Measurements from ENCODE around the gene GPHA2. TPM values are rescaled to one million over a fixed set of nuclear protein-coding genes. Genes with fewer than 3 reads are reported as not detected.

GPHA2 gene
- polyA plus RNA-seq, 2 donors, result not detected

DNA sequence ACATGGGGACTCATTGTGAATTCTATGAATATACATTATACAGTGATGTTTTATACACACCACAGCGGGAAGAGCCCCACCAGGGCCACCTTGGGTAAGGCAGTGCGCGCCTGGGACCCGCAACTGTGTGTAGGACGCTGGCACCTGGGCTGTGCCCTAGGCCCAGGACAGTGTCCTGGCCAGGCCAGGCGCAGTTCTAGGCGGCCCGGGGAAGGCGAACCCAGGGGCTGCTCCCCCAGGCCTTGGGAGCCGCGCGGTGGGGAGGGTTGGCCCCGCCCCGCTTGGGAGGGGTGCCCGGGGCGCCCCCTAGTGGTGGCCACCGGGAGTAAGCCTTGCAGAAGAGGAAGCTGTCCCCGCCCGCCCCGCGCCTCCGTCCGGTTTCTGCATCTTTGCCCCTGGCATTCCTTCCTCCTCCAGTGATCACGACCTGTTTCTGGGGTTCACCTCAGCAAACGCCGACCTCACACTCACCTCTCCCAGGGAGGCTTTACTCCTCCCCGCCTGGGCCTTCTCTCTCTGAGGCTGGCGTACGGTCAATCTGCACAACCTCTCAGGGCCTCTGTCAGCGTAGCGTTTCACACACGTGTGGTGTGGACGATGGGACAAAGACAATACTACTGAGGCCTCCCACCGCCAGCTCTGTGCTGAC lies 47.8 kb downstream of the GPHA2 start:
- peak overlapping the region in 1 of 2 donors; percentile 69 for H3K27ac ChIP-seq (ENCODE audit: low read depth in 2 of 2, low read length in 1 of 2)
- no peaks in the 10 kb centered on the region for H3K27me3 ChIP-seq (ENCODE audit: control insufficient read depth in 1 of 2, insufficient read depth in 2 of 2, low read length in 2 of 2)
- WGBS, 2 donors, result 12% methylated on average over 33 to 34 of the region's 34 CpGs
- H3K4me1 ChIP-seq (ENCODE audit: control insufficient read depth in 2 of 2, insufficient read depth in 2 of 2, low read length in 1 of 2), result peaks cover 0 to 2% of the 10 kb centered on the region in 2 donors
- H3K36me3 ChIP-seq (ENCODE audit: control insufficient read depth in 2 of 2, insufficient read depth in 2 of 2, low read length in 1 of 2), result no peaks in the 10 kb centered on the region
- no peak overlapping the region for H3K4me3 ChIP-seq (ENCODE audit: low read depth in 1 of 2, low read length in 2 of 2)
- no peaks in the 10 kb centered on the region for H3K9me3 ChIP-seq (ENCODE audit: control insufficient read depth in 2 of 2, insufficient read depth in 1 of 2, low read depth in 1 of 2, low read length in 1 of 2)

DNA sequence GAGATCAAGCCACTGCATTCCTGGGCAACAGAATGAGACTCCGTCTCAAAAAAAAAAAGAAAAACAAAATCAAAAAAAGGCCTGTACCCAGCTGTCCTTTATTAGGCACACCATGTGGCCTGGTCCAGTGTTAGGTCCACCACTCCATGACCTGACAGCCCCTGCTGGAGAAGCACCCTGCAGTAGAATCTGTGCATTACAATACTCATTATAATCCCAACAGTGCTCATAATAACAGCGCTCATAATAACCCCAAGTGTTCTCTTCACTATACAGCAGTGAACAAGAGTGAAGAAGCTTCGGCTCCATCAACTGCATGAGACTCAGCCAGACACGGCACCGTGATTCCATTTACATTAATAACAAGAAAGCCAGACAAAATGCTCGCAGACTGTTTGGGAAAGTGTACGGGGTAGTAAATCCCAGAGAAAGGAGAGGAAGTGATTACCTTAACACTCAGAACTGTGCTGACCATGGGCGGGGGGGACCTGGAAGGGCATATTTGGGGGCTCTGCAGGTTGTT lies 48.4 kb downstream of the GPHA2 start:
- no peaks in the 10 kb centered on the region for H3K9me3 ChIP-seq (ENCODE audit: control insufficient read depth in 2 of 2, insufficient read depth in 1 of 2, low read depth in 1 of 2, low read length in 1 of 2)
- H3K4me1 ChIP-seq (ENCODE audit: control insufficient read depth in 2 of 2, insufficient read depth in 2 of 2, low read length in 1 of 2), result peaks cover 0 to 2% of the 10 kb centered on the region in 2 donors
- H3K27ac ChIP-seq (ENCODE audit: low read depth in 2 of 2, low read length in 1 of 2), result no peak overlapping the region
- H3K36me3 ChIP-seq (ENCODE audit: control insufficient read depth in 2 of 2, insufficient read depth in 2 of 2, low read length in 1 of 2), result no peaks in the 10 kb centered on the region
- 67 to 77% methylated on average over 8 of the region's 8 CpGs for WGBS, 2 donors
- no peaks in the 10 kb centered on the region for H3K27me3 ChIP-seq (ENCODE audit: control insufficient read depth in 1 of 2, insufficient read depth in 2 of 2, low read length in 2 of 2)
- H3K4me3 ChIP-seq (ENCODE audit: low read depth in 1 of 2, low read length in 2 of 2), result no peak overlapping the region

DNA sequence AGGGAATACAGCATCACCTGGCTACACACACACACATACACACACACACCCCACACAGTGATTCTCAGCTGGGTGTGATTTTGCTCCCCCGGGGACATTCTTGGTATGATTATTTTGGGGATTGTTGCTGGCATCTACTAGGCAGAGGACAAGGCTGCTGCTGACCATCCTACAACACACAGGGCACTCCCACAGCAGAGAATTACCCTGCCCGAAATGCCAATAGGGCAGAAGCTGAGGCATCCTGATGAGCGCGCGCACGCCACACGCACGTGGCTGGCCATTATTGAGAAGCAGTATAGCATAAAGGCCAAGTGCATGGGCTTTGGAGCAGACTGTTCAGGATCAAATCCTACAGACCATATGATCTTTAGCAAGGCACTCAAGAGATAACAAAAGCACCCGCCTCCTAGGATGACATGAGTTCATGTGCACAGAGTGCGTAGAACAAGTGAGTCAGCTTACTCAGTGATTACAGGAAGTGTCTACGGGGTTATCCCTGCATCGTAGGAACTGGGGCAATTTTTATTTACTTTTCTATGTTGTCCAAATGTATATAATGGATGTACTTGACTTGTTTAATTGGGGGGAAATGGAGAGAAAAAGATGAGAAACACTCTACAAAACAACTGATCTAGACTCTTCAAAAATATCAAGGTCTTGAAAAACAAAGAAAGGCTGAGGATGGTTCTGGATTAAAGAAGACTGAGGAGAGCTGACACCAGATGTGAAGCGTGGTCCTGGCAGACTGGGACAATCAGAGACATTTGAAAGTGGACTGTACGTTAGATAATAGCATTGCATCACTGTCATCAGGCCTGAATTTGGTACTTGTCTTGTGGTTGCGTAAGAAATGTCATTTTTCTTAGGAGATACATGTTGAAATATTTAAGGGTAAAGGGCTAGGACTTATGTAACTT lies 50.1 kb downstream of the GPHA2 start:
- WGBS, 2 donors, result 75 to 77% methylated on average over 15 of the region's 15 CpGs
- H3K9me3 ChIP-seq (ENCODE audit: control insufficient read depth in 2 of 2, insufficient read depth in 1 of 2, low read depth in 1 of 2, low read length in 1 of 2), result no peaks in the 10 kb centered on the region
- H3K36me3 ChIP-seq (ENCODE audit: control insufficient read depth in 2 of 2, insufficient read depth in 2 of 2, low read length in 1 of 2), result no peaks in the 10 kb centered on the region
- peaks cover 0 to 4% of the 10 kb centered on the region in 2 donors for H3K4me1 ChIP-seq (ENCODE audit: control insufficient read depth in 2 of 2, insufficient read depth in 2 of 2, low read length in 1 of 2)
- no peak overlapping the region for H3K27ac ChIP-seq (ENCODE audit: low read depth in 2 of 2, low read length in 1 of 2)
- H3K27me3 ChIP-seq (ENCODE audit: control insufficient read depth in 1 of 2, insufficient read depth in 2 of 2, low read length in 2 of 2), result no peaks in the 10 kb centered on the region
- no peak overlapping the region for H3K4me3 ChIP-seq (ENCODE audit: low read depth in 1 of 2, low read length in 2 of 2)

Other genes with a start within 250 kb of the GPHA2 start
- under 1 TPM; 0.24 to 0.44 TPM for gene NRXN2, start 212.7 kb downstream of the GPHA2 start, polyA plus RNA-seq
- 10 to 100 TPM in 1 of 2 donors, 1 to 10 TPM in 1; 7.9 to 13.0 TPM for gene RASGRP2, start 191.8 kb downstream of the GPHA2 start, polyA plus RNA-seq
- gene PYGM, start 175.9 kb downstream of the GPHA2 start, polyA plus RNA-seq, result 1 to 10 TPM; 1.2 to 1.7 TPM
- gene SF1, start 157.4 kb downstream of the GPHA2 start, polyA plus RNA-seq, result 10 to 100 TPM; 79.0 to 88.0 TPM
- gene MAP4K2, start 132.7 kb downstream of the GPHA2 start, polyA plus RNA-seq, result 1 to 10 TPM; 4.7 to 7.5 TPM
- gene MEN1, start 125.3 kb downstream of the GPHA2 start, polyA plus RNA-seq, result 10 to 100 TPM; 15.4 to 19.0 TPM
- gene CDC42BPG, start 91.2 kb downstream of the GPHA2 start, polyA plus RNA-seq, result 10 to 100 TPM; 17.5 to 30.7 TPM
- gene EHD1, start 57.3 kb downstream of the GPHA2 start, polyA plus RNA-seq, result 10 to 100 TPM; 16.1 to 28.7 TPM
- gene ATG2A, start 18.7 kb downstream of the GPHA2 start, polyA plus RNA-seq, result 10 to 100 TPM; 10.4 to 11.4 TPM
- 10 to 100 TPM in 1 of 2 donors, 1 to 10 TPM in 1; 6.6 to 11.0 TPM for gene PPP2R5B, start 11.2 kb downstream of the GPHA2 start, polyA plus RNA-seq
- gene MAJIN, start 36.2 kb upstream of the GPHA2 start, polyA plus RNA-seq, result not detected
- gene BATF2, start 61.1 kb upstream of the GPHA2 start, polyA plus RNA-seq, result under 1 TPM; 0.22 to 0.35 TPM
- gene ARL2, start 78.3 kb upstream of the GPHA2 start, polyA plus RNA-seq, result 10 to 100 TPM; 44.5 to 68.6 TPM
- gene SNX15, start 91.5 kb upstream of the GPHA2 start, polyA plus RNA-seq, result 10 to 100 TPM; 14.7 to 15.6 TPM
- 10 to 100 TPM in 1 of 2 donors, 1 to 10 TPM in 1; 6.2 to 12.1 TPM for gene SAC3D1, start 105.3 kb upstream of the GPHA2 start, polyA plus RNA-seq
- 1 to 10 TPM; 3.0 to 6.0 TPM for gene NAALADL1, start 122.7 kb upstream of the GPHA2 start, polyA plus RNA-seq
- 1 to 10 TPM; 4.3 to 8.8 TPM for gene CDCA5, start 148.1 kb upstream of the GPHA2 start, polyA plus RNA-seq
- 10 to 100 TPM; 30.6 to 30.9 TPM for gene ZFPL1, start 148.3 kb upstream of the GPHA2 start, polyA plus RNA-seq
- 10 to 100 TPM; 62.3 to 70.4 TPM for gene VPS51, start 160.3 kb upstream of the GPHA2 start, polyA plus RNA-seq
- gene TM7SF2, start 176.0 kb upstream of the GPHA2 start, polyA plus RNA-seq, result 10 to 100 TPM; 48.3 to 68.3 TPM
- 10 to 100 TPM; 12.4 to 13.3 TPM for gene ZNHIT2, start 181.8 kb upstream of the GPHA2 start, polyA plus RNA-seq
- gene FAU, start 186.2 kb upstream of the GPHA2 start, polyA plus RNA-seq, result 100 to 1,000 TPM; 789 to 817 TPM
- 10 to 100 TPM; 18.9 to 44.3 TPM for gene MRPL49, start 186.4 kb upstream of the GPHA2 start, polyA plus RNA-seq
- 10 to 100 TPM; 16.4 to 17.8 TPM for gene SYVN1, start 198.6 kb upstream of the GPHA2 start, polyA plus RNA-seq
- not detected for gene SPDYC, start 234.3 kb upstream of the GPHA2 start, polyA plus RNA-seq
- 100 to 1,000 TPM; 323 to 450 TPM for gene CAPN1, start 246.0 kb upstream of the GPHA2 start, polyA plus RNA-seq